Neural progenitor cell (in vitro differentiated cells): Measurements from ENCODE around the gene STK17B.

Experiments used
- CTCF ChIP-seq: fragments of 200-600 bp; sonication (generic); IDR thresholded peaks from 2 replicates; pipeline ENCODE4 v1.5.1; 2017; ENCODE audit warnings: antibody characterized with exemption, mild to moderate bottlenecking
- EZH2phosphoT487 ChIP-seq: fragments of 200-600 bp; sonication (generic); IDR thresholded peaks from 2 replicates; pipeline ENCODE4 v1.6.1; 2017; ENCODE audit warnings: antibody characterized with exemption

DNA sequence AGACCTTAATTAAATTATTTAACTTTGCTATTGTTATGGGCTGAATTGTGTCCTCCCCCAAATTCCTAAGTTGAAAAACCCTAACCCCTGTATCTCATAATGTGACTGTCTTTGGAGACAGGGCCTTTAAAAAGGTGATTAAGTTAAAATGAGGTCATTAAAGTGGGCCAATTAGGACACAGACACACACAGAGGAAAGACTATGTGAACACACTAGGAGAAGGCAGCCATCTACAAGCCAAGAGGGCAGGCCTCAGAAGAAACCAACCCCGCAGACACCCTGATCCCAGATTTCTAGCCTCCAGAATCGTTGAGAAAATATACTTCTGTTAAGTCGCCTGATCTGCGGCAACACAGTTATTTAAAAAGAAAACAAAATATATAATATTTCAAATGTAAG lies 6.4 kb downstream of the STK17B start:
- TF ChIP-seq EZH2phosphoT487 (no peak), CTCF (no peak)
